Left ventricle myocardium inferior (tissue), 1 donor: ENCODE results near the gene MDC1. TPM values are rescaled to one million over a fixed set of nuclear protein-coding genes. Genes with fewer than 3 reads are reported as not detected.
"Not testable (repeated sequence)": the region's sequence is repeated elsewhere in the genome, so short reads cannot be mapped to it uniquely, and the experiment has no call there.

Experiments used
- DNase-seq: peaks from one replicate; pipeline ENCODE4 v3.0.0-alpha.2; 2020
- H3K27ac ChIP-seq: fragments of 200-600 bp; replicated peaks from 2 replicates; pipeline ENCODE4 v1.8.0; 2021
- H3K27me3 ChIP-seq: fragments of 200-600 bp; 2 replicates; pipeline ENCODE4 v1.8.0; 2021; ENCODE audit warnings: low read depth
- H3K36me3 ChIP-seq: fragments of 200-600 bp; 2 replicates; pipeline ENCODE4 v1.8.0; 2021
- H3K4me1 ChIP-seq: fragments of 200-600 bp; 2 replicates; pipeline ENCODE4 v1.8.0; 2021
- H3K4me3 ChIP-seq: fragments of 200-600 bp; 2 replicates; pipeline ENCODE4 v1.8.0; 2021; ENCODE audit warnings: mild to moderate bottlenecking, moderate library complexity
- H3K9me3 ChIP-seq: fragments of 200-600 bp; replicated peaks from 2 replicates; pipeline ENCODE4 v1.8.0; 2021
- CTCF ChIP-seq: fragments of 200-600 bp; IDR thresholded peaks from 2 replicates; pipeline ENCODE4 v1.8.0; 2021; ENCODE audit warnings: antibody characterized with exemption, mild to moderate bottlenecking, borderline replicate concordance
- intact Hi-C: fragments of 100-400 bp; cut with micrococcal nuclease; formaldehyde crosslinking; loops from one replicate; pipeline ENCODE4 v1.11.0; 2022
- long read RNA-seq: library from polyadenylated mRNA; unstranded; transcript quantifications from one replicate; pipeline ENCODE4 v2.0.0, GENCODE V29; 2021
- total RNA-seq: library from RNA; stranded (reverse); fragmentation: NEBNext Ultra II Directional; extraction: Animal tissue kit (Norgen Biotek cat#: 25700); gene quantifications from one replicate; pipeline ENCODE4 v1.2.1, GENCODE V29; 2021
- donor health status: DM: no; HTN: yes; CAD: no; lungs with severe emphysema.

Gene MDC1
- total RNA-seq = 14.1 TPM
- long read RNA-seq, partial matches to known transcripts = 1 of 1 reads
- long read RNA-seq, other reads (novel, unspliced or antisense) = 0 of 1 reads

GRCh38 chr6:30717129-30717844, at the start of gene MDC1:
TSS of gene MDC1 (minus strand) at chr6:30717281. CDS start at chr6:30715175, 2,106 bp downstream.
- Histone ChIP-seq H3K27me3 (no peaks in the 10 kb centered on the region), H3K36me3 (peaks cover 30% of the 10 kb centered on the region), H3K4me1 (peaks cover 52% of the 10 kb centered on the region), H3K4me3 (peak within 1 kb of the TSS; percentile 89), H3K27ac (peak within 1 kb of the TSS; percentile 98), H3K9me3 (no peaks in the 10 kb centered on the region)
- peak; percentile 100 for DNase-seq
- TF ChIP-seq CTCF = peak; percentile 66
- intact Hi-C loops = no loop called here

- Histone ChIP-seq H3K4me1 (peaks cover 54% of the 10 kb centered on the region), H3K9me3 (no peaks in the 10 kb centered on the region), H3K4me3 (no peak overlapping the region), H3K27ac (peak overlapping the region; percentile 32), H3K36me3 (no peaks in the 10 kb centered on the region), H3K27me3 (no peaks in the 10 kb centered on the region)
- no peak for TF ChIP-seq CTCF
- no peak for DNase-seq
- intact Hi-C loops = no loop called here
These were observed 49.5 kb upstream of the MDC1 start for GRCh38 chr6:30766461-30767157.

GRCh38 chr6:30765495-30765894, 48.4 kb upstream of the MDC1 start:
- H3K27ac ChIP-seq = peak overlapping the region; percentile 32
- intact Hi-C loops, H3K27me3 ChIP-seq, H3K36me3 ChIP-seq, H3K4me3 ChIP-seq, DNase-seq, H3K9me3 ChIP-seq: not testable (repeated sequence)
- H3K4me1 ChIP-seq = peaks cover 54% of the 10 kb centered on the region

- H3K4me3 ChIP-seq, H3K27me3 ChIP-seq, H3K9me3 ChIP-seq, DNase-seq, intact Hi-C loops, H3K36me3 ChIP-seq: not testable (repeated sequence)
- peak overlapping the region; percentile 70 for H3K27ac ChIP-seq
- peaks cover 54% of the 10 kb centered on the region for H3K4me1 ChIP-seq
These were observed 47.5 kb upstream of the MDC1 start for GRCh38 chr6:30764490-30765043.

GRCh38 chr6:30763618-30764489, 46.8 kb upstream of the MDC1 start:
- intact Hi-C loops = no loop called here
- no peaks in the 10 kb centered on the region for H3K27me3 ChIP-seq
- H3K4me3 ChIP-seq = no peak overlapping the region
- H3K36me3 ChIP-seq = no peaks in the 10 kb centered on the region
- H3K4me1 ChIP-seq = peaks cover 54% of the 10 kb centered on the region
- H3K27ac ChIP-seq = peak overlapping the region; percentile 70
- DNase-seq = no peak
- TF ChIP-seq CTCF = peak; percentile 37
- H3K9me3 ChIP-seq = no peaks in the 10 kb centered on the region

GRCh38 chr6:30763155-30763617, 46.1 kb upstream of the MDC1 start:
- no peaks in the 10 kb centered on the region for H3K36me3 ChIP-seq
- H3K4me1 ChIP-seq = peaks cover 55% of the 10 kb centered on the region
- no peaks in the 10 kb centered on the region for H3K27me3 ChIP-seq
- intact Hi-C loops = no loop called here
- no peak for TF ChIP-seq CTCF
- H3K4me3 ChIP-seq = no peak overlapping the region
- H3K27ac ChIP-seq = peak overlapping the region; percentile 70
- H3K9me3 ChIP-seq = no peaks in the 10 kb centered on the region
- no peak for DNase-seq
